SH-SY5Y (cell line): Measurements from ENCODE around the gene PXDC1.

Source experiments
- GATA2 ChIP-seq: IDR thresholded peaks from 2 replicates; pipeline ENCODE4 v1.6.1; 2011; ENCODE audit warnings: mild to moderate bottlenecking, low read depth, low read length
- GATA3 ChIP-seq: IDR thresholded peaks from 2 replicates; pipeline ENCODE4 v1.6.1; 2011; ENCODE audit warnings: low read depth, mild to moderate bottlenecking, low read length, moderate library complexity

- TF ChIP-seq GATA2: no peak
- TF ChIP-seq GATA3: no peak
Observed at GRCh38 chr6:3699231-3699630, 52.3 kb downstream of the PXDC1 start.
